Left renal pelvis (tissue), 4 donors: Measurements from ENCODE around the gene LRIG1. TPM values are rescaled to one million over a fixed set of nuclear protein-coding genes. Genes with fewer than 3 reads are reported as not detected.

Source experiments
- DNase-seq, 4 donors: peaks; one replicate each; pipeline ENCODE4 v3.0.0-alpha.2; 2013; ENCODE audit warnings: low read depth in 4 of 4, low spot score in 3 of 4
- polyA plus RNA-seq, 4 donors: library from polyadenylated mRNA; unstranded; fragments of 120-200 nt; gene quantifications; one replicate each; pipeline ENCODE4 v1.2.1, GENCODE V29; 2013; ENCODE audit not compliant: insufficient read length in 4 of 4

LRIG1 gene
- 10 to 100 TPM; 19.6 to 30.9 (median 26.2) TPM for polyA plus RNA-seq

GRCh38 chr3:66500576-66501482 lies at the start of gene LRIG1:
Gene LRIG1, minus strand, starts transcription at chr3:66501022. Its CDS starts 615 bp downstream, at chr3:66500407.
- DNase-seq, result peak; percentile 87 to 96 (median 94)

GRCh38 chr3:66544619-66545429 lies 44.0 kb upstream of the LRIG1 start:
- no peak for DNase-seq

GRCh38 chr3:66542153-66542552 lies 41.3 kb upstream of the LRIG1 start:
- no peak for DNase-seq

- DNase-seq, result no peak
These were observed 38.7 kb upstream of the LRIG1 start for GRCh38 chr3:66539466-66539989.

- DNase-seq, result no peak
These were observed 37.6 kb upstream of the LRIG1 start for GRCh38 chr3:66538390-66538789.

- no peak for DNase-seq
These were observed 36.9 kb upstream of the LRIG1 start for GRCh38 chr3:66537735-66538134.

GRCh38 chr3:66536791-66537190 lies 36.0 kb upstream of the LRIG1 start:
- no peak for DNase-seq

GRCh38 chr3:66534304-66534845 lies 33.6 kb upstream of the LRIG1 start:
- DNase-seq, result no peak

- no peak for DNase-seq
These were observed 31.8 kb upstream of the LRIG1 start for GRCh38 chr3:66532613-66533012.

- DNase-seq, result no peak
These were observed 31.4 kb upstream of the LRIG1 start for GRCh38 chr3:66532160-66532587.

- DNase-seq, result no peak
These were observed 30.4 kb upstream of the LRIG1 start for GRCh38 chr3:66531256-66531655.

GRCh38 chr3:66527246-66527645 lies 26.4 kb upstream of the LRIG1 start:
- no peak for DNase-seq

- no peak for DNase-seq
These were observed 24.9 kb upstream of the LRIG1 start for GRCh38 chr3:66525771-66526170.

GRCh38 chr3:66520724-66521123 lies 19.9 kb upstream of the LRIG1 start:
- no peak for DNase-seq

- DNase-seq, result no peak
These were observed 17.8 kb upstream of the LRIG1 start for GRCh38 chr3:66518644-66519043.

GRCh38 chr3:66518126-66518525 lies 17.3 kb upstream of the LRIG1 start:
- DNase-seq, result no peak

GRCh38 chr3:66517241-66517640 lies 16.4 kb upstream of the LRIG1 start:
- no peak for DNase-seq

- no peak for DNase-seq
These were observed 7.6 kb upstream of the LRIG1 start for GRCh38 chr3:66508461-66508860.

- DNase-seq, result no peak
These were observed 6.8 kb upstream of the LRIG1 start for GRCh38 chr3:66507423-66508260.

- DNase-seq, result no peak
These were observed 5.3 kb upstream of the LRIG1 start for GRCh38 chr3:66506154-66506553.
